ENCODE measurements around the gene QSOX1. TPM values are rescaled to one million over a fixed set of nuclear protein-coding genes. Genes with fewer than 3 reads are reported as not detected.

Gene QSOX1
- total RNA-seq, 4 donors from 2014 or later: 65.9 to 124 (median 93.7) TPM

GRCh38 chr1:180239145-180240096 is 84.8 kb downstream of the QSOX1 start:
- Histone ChIP-seq H3K27ac (no peak overlapping the region), H3K36me3 (no peaks in the 10 kb centered on the region), H3K4me3 (no peak overlapping the region), H3K4me1 (peaks cover 9 to 11% of the 10 kb centered on the region in 2 donors), H3K27me3 (peaks cover 68 to 82% (median 80%) of the 10 kb centered on the region in 3 donors), H3K9me3 (no peaks in the 10 kb centered on the region)
- intact Hi-C loops (cut with DNase I; ENCODE audit: low total_unique reads) (no loop called here), in situ Hi-C loops (cut with MboI; ENCODE audit: low sequenced_read_pairs in 4 of 4) (loop anchor here in 1 of 4 donors (10.0 kb wide), 1 partner anchor 235 kb away; no protein-coding TSS in a partner anchor)
- TF ChIP-seq POLR2A (IDR thresholded peaks at IDR 0.05) (no peak), CTCF (IDR thresholded peaks at IDR 0.05 in 4 of 5, conservative IDR thresholded peaks at IDR 0.05 in 1 of 5) (no peak)
- DNase-seq (no peak), ATAC-seq (no peak)

- no peak overlapping the region for H3K4me3 ChIP-seq
- H3K27me3 ChIP-seq: peaks cover 43 to 59% (median 55%) of the 10 kb centered on the region in 3 donors
- in situ Hi-C loops (cut with MboI; ENCODE audit: low sequenced_read_pairs in 4 of 4) (loop anchor here in 1 of 4 donors (10.0 kb wide), 1 partner anchor 233 kb away; no protein-coding TSS in a partner anchor), intact Hi-C loops (cut with DNase I; ENCODE audit: low total_unique reads) (no loop called here)
- H3K36me3 ChIP-seq: no peaks in the 10 kb centered on the region
- no peaks in the 10 kb centered on the region for H3K4me1 ChIP-seq
- no peak for DNase-seq
- TF ChIP-seq CTCF (IDR thresholded peaks at IDR 0.05 in 4 of 5, conservative IDR thresholded peaks at IDR 0.05 in 1 of 5) (no peak), POLR2A (IDR thresholded peaks at IDR 0.05) (no peak)
- no peak overlapping the region for H3K27ac ChIP-seq
- H3K9me3 ChIP-seq: no peaks in the 10 kb centered on the region
- ATAC-seq: no peak
These were observed 87.3 kb downstream of the QSOX1 start for GRCh38 chr1:180241716-180242544.

- ATAC-seq (no peak), DNase-seq (no peak)
- intact Hi-C loops (cut with DNase I; ENCODE audit: low total_unique reads) (no loop called here), in situ Hi-C loops (cut with MboI; ENCODE audit: low sequenced_read_pairs in 4 of 4) (loop anchor here in 1 of 4 donors (10.0 kb wide), 1 partner anchor 231 kb away; no protein-coding TSS in a partner anchor)
- no peak overlapping the region for H3K27ac ChIP-seq
- peaks cover 26 to 42% (median 37%) of the 10 kb centered on the region in 3 donors for H3K27me3 ChIP-seq
- H3K9me3 ChIP-seq: no peaks in the 10 kb centered on the region
- H3K36me3 ChIP-seq: no peaks in the 10 kb centered on the region
- TF ChIP-seq CTCF (IDR thresholded peaks at IDR 0.05 in 4 of 5, conservative IDR thresholded peaks at IDR 0.05 in 1 of 5) (no peak), POLR2A (IDR thresholded peaks at IDR 0.05) (no peak)
- no peak overlapping the region for H3K4me3 ChIP-seq
- H3K4me1 ChIP-seq: no peaks in the 10 kb centered on the region
These were observed 89.0 kb downstream of the QSOX1 start for GRCh38 chr1:180243517-180244221.

GRCh38 chr1:180244840-180245239 is 90.2 kb downstream of the QSOX1 start:
- in situ Hi-C loops (cut with MboI; ENCODE audit: low sequenced_read_pairs in 4 of 4): loop anchor here in 1 of 4 donors (10.0 kb wide), 1 partner anchor 230 kb away; no protein-coding TSS in a partner anchor
- TF ChIP-seq CTCF (IDR thresholded peaks at IDR 0.05 in 4 of 5, conservative IDR thresholded peaks at IDR 0.05 in 1 of 5): no peak
- no peak for TF ChIP-seq POLR2A (IDR thresholded peaks at IDR 0.05)
- intact Hi-C loops (cut with DNase I; ENCODE audit: low total_unique reads): no loop called here

More at GRCh38 chr1:180244840-180245239, 90.2 kb downstream of the QSOX1 start:
- Histone ChIP-seq H3K4me3 (no peak overlapping the region), H3K27ac (no peak overlapping the region), H3K27me3 (peaks cover 14 to 30% (median 25%) of the 10 kb centered on the region in 3 donors), H3K4me1 (no peaks in the 10 kb centered on the region), H3K9me3 (no peaks in the 10 kb centered on the region), H3K36me3 (no peaks in the 10 kb centered on the region)
- ATAC-seq (no peak), DNase-seq (no peak)
